Panc1 (cell line): ENCODE results near the gene CRY2.

Source experiments
- CTCF ChIP-seq: fragments of 450-650 bp; IDR thresholded peaks from 2 replicates; pipeline ENCODE4 v1.5.1; 2017; ENCODE audit warnings: mild to moderate bottlenecking
- POLR2AphosphoS5 ChIP-seq: IDR thresholded peaks from 2 replicates; pipeline ENCODE4 v1.6.1; 2012; ENCODE audit warnings: mild to moderate bottlenecking, low read depth, low read length, moderate library complexity
- REST ChIP-seq, 2 experiments: IDR thresholded peaks; 2 replicates each; pipeline ENCODE4 v1.6.1; 2011 to 2012; ENCODE audit warnings: low read depth in 2 of 2, control low read depth in 1 of 2, low read length in 1 of 2, mild to moderate bottlenecking in 1 of 2, moderate library complexity in 1 of 2; ENCODE audit not compliant: insufficient read depth in 1 of 2

- TF ChIP-seq CTCF: no peak
- TF ChIP-seq POLR2AphosphoS5: no peak
- TF ChIP-seq REST (IDR thresholded peaks at IDR 0.05; ENCODE audit: insufficient read depth in 1 of 2, low read depth in 2 of 2, low read length in 1 of 2): peak; percentile 91 to 95
Measured at GRCh38 chr11:45885274-45885920, 38.1 kb downstream of the CRY2 start, which contains the start of gene MAPK8IP1.
